Astrocyte (in vitro differentiated cells and primary cell): ENCODE results near the gene TMEM120B. TPM values are rescaled to one million over a fixed set of nuclear protein-coding genes. Genes with fewer than 3 reads are reported as not detected.

Experiments used
- DNase-seq: peaks from one replicate; pipeline ENCODE4 v3.0.0-alpha.2; 2010; ENCODE audit warnings: low read depth
- FAIRE-seq: peaks from 2 replicates; lab custom pipeline; 2011; peaks lifted over from hg19 to GRCh38; lab: Jason Lieb, UNC
- H2AFZ ChIP-seq: 2 replicates; pipeline ENCODE4 v1.6.0; 2012; ENCODE audit warnings: low read depth, low read length, inconsistent platforms
- H3K27ac ChIP-seq: 2 replicates; pipeline ENCODE4 v1.5.1; 2011; ENCODE audit warnings: low read depth, low read length, inconsistent platforms
- H3K27me3 ChIP-seq: 2 replicates; pipeline ENCODE4 v1.6.0; 2011; ENCODE audit warnings: low read length, inconsistent platforms; ENCODE audit not compliant: insufficient read depth
- H3K36me3 ChIP-seq: 2 replicates; pipeline ENCODE4 v1.5.1; 2011; ENCODE audit warnings: low read length, inconsistent platforms; ENCODE audit not compliant: insufficient read depth
- H3K4me1 ChIP-seq: 2 replicates; pipeline ENCODE4 v1.5.1; 2011; ENCODE audit warnings: low read length, inconsistent platforms; ENCODE audit not compliant: insufficient read depth
- H3K4me2 ChIP-seq: 2 replicates; pipeline ENCODE4 v1.6.0; 2012; ENCODE audit warnings: low read length, inconsistent platforms
- H3K4me3 ChIP-seq: 2 replicates; pipeline ENCODE4 v1.5.1; 2011; ENCODE audit warnings: low read depth, mild to moderate bottlenecking, low read length, inconsistent platforms; ENCODE audit not compliant: insufficient read depth
- H3K79me2 ChIP-seq: 2 replicates; pipeline ENCODE4 v1.6.0; 2012; ENCODE audit warnings: mild to moderate bottlenecking, low read length, inconsistent platforms; ENCODE audit not compliant: insufficient read depth
- H3K9ac ChIP-seq: 2 replicates; pipeline ENCODE4 v1.6.0; 2012; ENCODE audit warnings: mild to moderate bottlenecking, low read length, inconsistent platforms
- H3K9me3 ChIP-seq: 2 replicates; pipeline ENCODE4 v1.5.1; 2012; ENCODE audit warnings: low read depth, mild to moderate bottlenecking, low read length, inconsistent platforms; ENCODE audit not compliant: insufficient read depth
- H4K20me1 ChIP-seq: 2 replicates; pipeline ENCODE4 v1.6.0; 2012; ENCODE audit warnings: low read length, inconsistent platforms; ENCODE audit not compliant: insufficient read depth
- H3K27ac Mint-ChIP-seq: one replicate; pipeline ENCODE4 v1.8.0; 2021; ENCODE audit warnings: mild to moderate bottlenecking, mixed read lengths; ENCODE audit not compliant: unreplicated experiment
- H3K27me3 Mint-ChIP-seq: one replicate; pipeline ENCODE4 v1.8.0; 2021; ENCODE audit warnings: low read depth, mixed read lengths; ENCODE audit not compliant: unreplicated experiment
- H3K36me3 Mint-ChIP-seq: one replicate; pipeline ENCODE4 v1.8.0; 2021; ENCODE audit warnings: low read depth, mixed read lengths; ENCODE audit not compliant: unreplicated experiment
- H3K4me1 Mint-ChIP-seq: one replicate; pipeline ENCODE4 v1.8.0; 2021; ENCODE audit warnings: low read depth, mixed read lengths; ENCODE audit not compliant: unreplicated experiment
- H3K4me3 Mint-ChIP-seq: one replicate; pipeline ENCODE4 v1.8.0; 2021; ENCODE audit warnings: mild to moderate bottlenecking, moderate library complexity, mixed read lengths; ENCODE audit not compliant: unreplicated experiment
- H3K9me3 Mint-ChIP-seq: one replicate; pipeline ENCODE4 v1.8.0; 2021; ENCODE audit warnings: mild to moderate bottlenecking, mixed read lengths; ENCODE audit not compliant: unreplicated experiment
- EZH2 ChIP-seq: IDR thresholded peaks from 2 replicates; pipeline ENCODE4 v1.6.1; 2012; ENCODE audit warnings: mild to moderate bottlenecking, low read length, inconsistent platforms; ENCODE audit not compliant: insufficient read depth
- total RNA-seq: library from RNA; stranded (reverse); gene quantifications from 2 replicates; pipeline ENCODE4 v1.2.1, GENCODE V29; 2021
- TF ChIP-seq, protein P1 (sequence below): IDR thresholded peaks from 2 replicates; pipeline ENCODE4 v1.5.1; 2011; ENCODE audit warnings: low read depth, mild to moderate bottlenecking, inconsistent platforms, low read length, moderate library complexity; ENCODE audit not compliant: insufficient read depth

Gene TMEM120B
- total RNA-seq, 1 donor from 2014 or later, result 36.0 TPM

DNA sequence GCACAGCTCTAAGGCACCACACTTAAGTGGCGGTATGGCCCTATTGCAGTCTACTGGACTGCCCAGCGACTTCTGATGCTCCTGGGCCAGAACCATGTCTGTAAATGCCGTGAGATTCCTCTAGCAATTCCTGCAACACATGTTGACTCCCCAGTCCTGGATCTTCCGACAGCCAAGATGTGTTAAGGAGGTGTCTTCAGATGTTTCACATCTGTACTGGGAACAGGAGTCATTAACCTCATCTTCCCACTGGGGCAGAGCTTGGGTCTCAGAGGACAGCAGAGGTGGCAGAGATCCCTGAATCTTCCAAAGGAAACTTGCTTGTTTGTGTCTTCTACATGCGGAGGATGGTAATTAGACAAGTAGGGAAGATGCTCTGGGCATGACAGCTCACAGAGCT lies 8.2 kb downstream of the TMEM120B start:
- H3K4me3 Mint-ChIP-seq, result no peak overlapping the region
- peaks cover 43% of the 10 kb centered on the region for H3K79me2 ChIP-seq
- peak overlapping the region; percentile 64 for H3K9ac ChIP-seq
- H3K27me3 ChIP-seq, result no peaks in the 10 kb centered on the region
- no peak overlapping the region for H3K4me3 ChIP-seq
- no peak overlapping the region for H2AFZ ChIP-seq
- no peaks in the 10 kb centered on the region for H3K36me3 ChIP-seq
- FAIRE-seq (no peak), DNase-seq (no peak)
- H4K20me1 ChIP-seq, result peaks cover 69% of the 10 kb centered on the region
- peaks cover 20% of the 10 kb centered on the region for H3K36me3 Mint-ChIP-seq
- H3K9me3 Mint-ChIP-seq, result peaks cover 5% of the 10 kb centered on the region
- H3K27me3 Mint-ChIP-seq, result no peaks in the 10 kb centered on the region
- H3K4me1 ChIP-seq, result peaks cover 18% of the 10 kb centered on the region
- H3K9me3 ChIP-seq, result no peaks in the 10 kb centered on the region
- TF ChIP-seq EZH2, result no peak
- TF ChIP-seq, protein P1, sequence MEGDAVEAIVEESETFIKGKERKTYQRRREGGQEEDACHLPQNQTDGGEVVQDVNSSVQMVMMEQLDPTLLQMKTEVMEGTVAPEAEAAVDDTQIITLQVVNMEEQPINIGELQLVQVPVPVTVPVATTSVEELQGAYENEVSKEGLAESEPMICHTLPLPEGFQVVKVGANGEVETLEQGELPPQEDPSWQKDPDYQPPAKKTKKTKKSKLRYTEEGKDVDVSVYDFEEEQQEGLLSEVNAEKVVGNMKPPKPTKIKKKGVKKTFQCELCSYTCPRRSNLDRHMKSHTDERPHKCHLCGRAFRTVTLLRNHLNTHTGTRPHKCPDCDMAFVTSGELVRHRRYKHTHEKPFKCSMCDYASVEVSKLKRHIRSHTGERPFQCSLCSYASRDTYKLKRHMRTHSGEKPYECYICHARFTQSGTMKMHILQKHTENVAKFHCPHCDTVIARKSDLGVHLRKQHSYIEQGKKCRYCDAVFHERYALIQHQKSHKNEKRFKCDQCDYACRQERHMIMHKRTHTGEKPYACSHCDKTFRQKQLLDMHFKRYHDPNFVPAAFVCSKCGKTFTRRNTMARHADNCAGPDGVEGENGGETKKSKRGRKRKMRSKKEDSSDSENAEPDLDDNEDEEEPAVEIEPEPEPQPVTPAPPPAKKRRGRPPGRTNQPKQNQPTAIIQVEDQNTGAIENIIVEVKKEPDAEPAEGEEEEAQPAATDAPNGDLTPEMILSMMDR, result no peak
- H3K27ac ChIP-seq, result peak overlapping the region; percentile 65
- peak overlapping the region; percentile 99 for H3K27ac Mint-ChIP-seq
- H3K4me2 ChIP-seq, result peak overlapping the region; percentile 65
- peaks cover 28% of the 10 kb centered on the region for H3K4me1 Mint-ChIP-seq

DNA sequence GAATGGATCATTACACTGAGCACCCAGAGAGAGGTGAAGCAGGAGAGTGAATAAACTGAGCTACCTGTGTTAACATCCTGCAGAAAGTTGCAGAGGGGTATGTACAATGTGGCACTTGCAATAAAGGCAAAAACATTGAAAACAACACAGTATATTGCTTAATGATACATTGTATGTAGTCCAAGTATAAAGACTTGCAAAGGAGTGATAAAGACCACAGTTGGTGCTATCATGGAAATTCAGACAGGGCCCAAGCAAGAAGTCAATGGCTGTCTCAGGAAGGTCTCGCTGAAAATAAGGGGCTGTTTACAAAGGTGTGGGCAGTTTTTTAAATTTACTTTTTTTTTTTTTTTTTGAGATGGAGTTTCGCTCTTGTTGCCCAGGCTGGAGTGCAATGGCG lies 10.0 kb downstream of the TMEM120B start:
- Histone ChIP-seq H3K4me1 (peaks cover 10% of the 10 kb centered on the region), H3K4me2 (no peak overlapping the region), H3K27me3 (no peaks in the 10 kb centered on the region), H3K36me3 (no peaks in the 10 kb centered on the region), H3K4me3 (no peak overlapping the region), H2AFZ (no peak overlapping the region), H3K9me3 (no peaks in the 10 kb centered on the region), H3K9ac (no peak overlapping the region), H4K20me1 (peaks cover 57% of the 10 kb centered on the region), H3K27ac (no peak overlapping the region), H3K79me2 (peaks cover 36% of the 10 kb centered on the region)
- no peak overlapping the region for H3K4me3 Mint-ChIP-seq
- DNase-seq, result no peak
- no peak for FAIRE-seq
- H3K9me3 Mint-ChIP-seq, result peaks cover 5% of the 10 kb centered on the region
- no peak for TF ChIP-seq EZH2
- TF ChIP-seq, protein P1, result no peak
- no peak overlapping the region for H3K27ac Mint-ChIP-seq
- H3K27me3 Mint-ChIP-seq, result no peaks in the 10 kb centered on the region
- peaks cover 20% of the 10 kb centered on the region for H3K36me3 Mint-ChIP-seq
- peaks cover 19% of the 10 kb centered on the region for H3K4me1 Mint-ChIP-seq

DNA sequence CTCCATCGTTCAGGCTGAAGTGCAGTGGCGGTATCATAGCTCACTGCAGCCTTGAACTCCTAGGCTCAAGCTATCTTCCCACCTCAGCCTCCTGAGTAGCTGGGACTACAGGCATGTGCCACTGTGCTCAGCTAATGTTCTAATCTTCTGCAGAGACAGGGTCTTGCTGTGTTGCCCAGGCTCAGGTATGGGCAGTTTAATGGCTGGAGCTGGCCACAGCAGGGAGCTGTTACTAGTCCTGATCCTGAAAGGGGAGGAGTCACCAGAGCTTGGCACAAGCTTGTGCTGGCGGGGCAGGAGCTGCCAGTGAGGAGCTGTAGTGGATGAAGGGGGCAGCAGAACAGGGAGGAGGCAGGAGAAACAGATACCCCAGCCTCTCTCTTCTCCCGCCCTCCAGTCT lies 10.6 kb downstream of the TMEM120B start:
- no peak for DNase-seq
- peaks cover 19% of the 10 kb centered on the region for H3K4me1 Mint-ChIP-seq

More for the DNA sequence above, 10.6 kb downstream of the TMEM120B start:
- Histone ChIP-seq H3K4me3 (no peak overlapping the region), H3K4me1 (peaks cover 10% of the 10 kb centered on the region), H3K79me2 (peaks cover 32% of the 10 kb centered on the region), H3K27ac (no peak overlapping the region), H2AFZ (no peak overlapping the region), H3K9ac (no peak overlapping the region), H3K9me3 (no peaks in the 10 kb centered on the region), H3K4me2 (no peak overlapping the region), H3K27me3 (no peaks in the 10 kb centered on the region), H3K36me3 (no peaks in the 10 kb centered on the region), H4K20me1 (peaks cover 53% of the 10 kb centered on the region)
- FAIRE-seq, result no peak
- peaks cover 5% of the 10 kb centered on the region for H3K9me3 Mint-ChIP-seq
- TF ChIP-seq EZH2, result no peak
- TF ChIP-seq, protein P1, result no peak
- no peak overlapping the region for H3K4me3 Mint-ChIP-seq
- no peak overlapping the region for H3K27ac Mint-ChIP-seq
- peaks cover 20% of the 10 kb centered on the region for H3K36me3 Mint-ChIP-seq
- no peaks in the 10 kb centered on the region for H3K27me3 Mint-ChIP-seq
